ENCODE measurements around the gene TAPT1. TPM values are rescaled to one million over a fixed set of nuclear protein-coding genes. Genes with fewer than 3 reads are reported as not detected.

TAPT1 gene
- total and polyA plus RNA-seq, 2 donors (not counting 1 experiment from before 2014, with no cell fraction given) = 58.4 to 76.0 TPM

- ChIA-PET POLR2A (interaction anchor here (0.6 to 1.1 kb wide), 3 partner anchors 9 to 1977 kb away, joined by 3 to 5 read pairs (median 3); no protein-coding TSS in a partner anchor), CTCF (interaction anchor here (0.6 to 4.7 kb wide), 22 partner anchors 8 to 249 kb away, joined by 3 to 48 read pairs (median 4); partner anchors contain the start of gene TAPT1)
- Mint-ChIP-seq H3K4me3 (peak overlapping the region; percentile 54), H3K27ac (peak overlapping the region; percentile 76), H3K9me3 (ENCODE audit: insufficient read depth) (no peaks in the 10 kb centered on the region), H3K4me1 (peaks cover 42% of the 10 kb centered on the region), H3K27me3 (no peaks in the 10 kb centered on the region)
- H3K9ac ChIP-seq (ENCODE audit: low read length) = peak overlapping the region; percentile 19
- H3K27ac ChIP-seq (ENCODE audit: low read length in 2 of 2) = no peak overlapping the region
- WGBS (ENCODE audit: insufficient coverage) = 38% methylated on average over 3 of the region's 7 CpGs
- H3K79me2 ChIP-seq (ENCODE audit: control insufficient read depth, insufficient read depth, low read length) = peaks cover 62% of the 10 kb centered on the region
- no peaks in the 10 kb centered on the region for H3K9me3 ChIP-seq (ENCODE audit: control extremely low read depth in 1 of 3, control insufficient read depth in 2 of 3, insufficient read depth in 1 of 3, low read length in 2 of 3)
- no peak overlapping the region for H2AFZ ChIP-seq (ENCODE audit: insufficient read depth, low read depth, low read length, poor library complexity, severe bottlenecking)
- ATAC-seq (ENCODE audit: low read depth) = peak; percentile 72
- peaks cover 51% of the 10 kb centered on the region for H4K20me1 ChIP-seq (ENCODE audit: control insufficient read depth, insufficient read depth, low read length, poor library complexity, severe bottlenecking)
- DNase-seq = peak; percentile 78
- no peaks in the 10 kb centered on the region for H3K27me3 ChIP-seq (replicated peaks in 1 of 4; ENCODE audit: control extremely low read depth in 1 of 4, control insufficient read depth in 3 of 4, insufficient read depth in 4 of 4, low read length in 3 of 4)
- peak overlapping the region; percentile 59 for H3K4me2 ChIP-seq (replicated peaks; ENCODE audit: low read depth, low read length, poor library complexity, severe bottlenecking)
- no peak overlapping the region for H3K4me3 ChIP-seq (ENCODE audit: control extremely low read depth in 1 of 5, extremely low read depth in 1 of 5, insufficient read depth in 1 of 5, low read depth in 2 of 5, low read length in 4 of 5)
- H3K36me3 ChIP-seq (replicated peaks in 1 of 2; ENCODE audit: control extremely low read depth in 1 of 2, control insufficient read depth in 1 of 2, extremely low read depth in 1 of 2, insufficient read depth in 2 of 2, low read length in 1 of 2) = peaks cover 16 to 52% of the 10 kb centered on the region in 2 experiments
- intact Hi-C loops (cut with micrococcal nuclease) = loop anchor here (2.0 kb wide), 2 partner anchors 17 to 59 kb away; no protein-coding TSS in a partner anchor
- TF ChIP-seq CTCF (IDR thresholded peaks at IDR 0.05) (peak; percentile 86), EZH2 (IDR thresholded peaks at IDR 0.05; ENCODE audit: borderline replicate concordance, insufficient read depth, low read depth, low read length, poor library complexity, severe bottlenecking) (no peak)
- H3K4me1 ChIP-seq (ENCODE audit: control insufficient read depth in 2 of 2, insufficient read depth in 2 of 2, low read length in 2 of 2) = peaks cover 19 to 25% of the 10 kb centered on the region in 2 donors
Observed at GRCh38 chr4:16205298-16206164, 20.7 kb downstream of the TAPT1 start.

- intact Hi-C loops (cut with micrococcal nuclease) = loop anchor here (2.0 kb wide), 1 partner anchor 60 kb away; no protein-coding TSS in a partner anchor
- Mint-ChIP-seq H3K27me3 (no peaks in the 10 kb centered on the region), H3K9me3 (ENCODE audit: insufficient read depth) (no peaks in the 10 kb centered on the region), H3K4me3 (no peak overlapping the region), H3K4me1 (peaks cover 46% of the 10 kb centered on the region), H3K27ac (no peak overlapping the region)
- no peak overlapping the region for H3K4me3 ChIP-seq (ENCODE audit: control extremely low read depth in 1 of 5, extremely low read depth in 1 of 5, insufficient read depth in 1 of 5, low read depth in 2 of 5, low read length in 4 of 5)
- 100% methylated on average over 3 of the region's 3 CpGs for WGBS (ENCODE audit: insufficient coverage)
- H3K79me2 ChIP-seq (ENCODE audit: control insufficient read depth, insufficient read depth, low read length) = peaks cover 57% of the 10 kb centered on the region
- POLR2A ChIA-PET = no interaction called here
- DNase-seq (no peak), ATAC-seq (ENCODE audit: low read depth) (no peak)
- H4K20me1 ChIP-seq (ENCODE audit: control insufficient read depth, insufficient read depth, low read length, poor library complexity, severe bottlenecking) = peaks cover 51% of the 10 kb centered on the region
- no peak for TF ChIP-seq EZH2 (IDR thresholded peaks at IDR 0.05; ENCODE audit: borderline replicate concordance, insufficient read depth, low read depth, low read length, poor library complexity, severe bottlenecking)
- TF ChIP-seq CTCF (IDR thresholded peaks at IDR 0.05) = no peak
- no peak overlapping the region for H3K9ac ChIP-seq (ENCODE audit: low read length)
- H3K4me2 ChIP-seq (replicated peaks; ENCODE audit: low read depth, low read length, poor library complexity, severe bottlenecking) = no peak overlapping the region
- no peaks in the 10 kb centered on the region for H3K27me3 ChIP-seq (replicated peaks in 1 of 4; ENCODE audit: control extremely low read depth in 1 of 4, control insufficient read depth in 3 of 4, insufficient read depth in 4 of 4, low read length in 3 of 4)
- CTCF ChIA-PET = no interaction called here
- H3K9me3 ChIP-seq (ENCODE audit: control extremely low read depth in 1 of 3, control insufficient read depth in 2 of 3, insufficient read depth in 1 of 3, low read length in 2 of 3) = no peaks in the 10 kb centered on the region
- H3K27ac ChIP-seq (ENCODE audit: low read length in 2 of 2) = no peak overlapping the region
- peaks cover 16 to 48% of the 10 kb centered on the region in 2 experiments for H3K36me3 ChIP-seq (replicated peaks in 1 of 2; ENCODE audit: control extremely low read depth in 1 of 2, control insufficient read depth in 1 of 2, extremely low read depth in 1 of 2, insufficient read depth in 2 of 2, low read length in 1 of 2)
- H3K4me1 ChIP-seq (ENCODE audit: control insufficient read depth in 2 of 2, insufficient read depth in 2 of 2, low read length in 2 of 2) = peaks cover 19 to 25% of the 10 kb centered on the region in 2 donors
- no peak overlapping the region for H2AFZ ChIP-seq (ENCODE audit: insufficient read depth, low read depth, low read length, poor library complexity, severe bottlenecking)
Observed at GRCh38 chr4:16204505-16204904, 21.8 kb downstream of the TAPT1 start.

All from B cell (primary cell).